ENCODE data around the gene BCL7B. TPM values are rescaled to one million over a fixed set of nuclear protein-coding genes. Genes with fewer than 3 reads are reported as not detected.
"Not testable (repeated sequence)": the region's sequence is repeated elsewhere in the genome, so short reads cannot be mapped to it uniquely, and the experiment has no call there.

The BCL7B gene
- total RNA-seq, 1 donor from 2014 or later, result 38.6 TPM

DNA sequence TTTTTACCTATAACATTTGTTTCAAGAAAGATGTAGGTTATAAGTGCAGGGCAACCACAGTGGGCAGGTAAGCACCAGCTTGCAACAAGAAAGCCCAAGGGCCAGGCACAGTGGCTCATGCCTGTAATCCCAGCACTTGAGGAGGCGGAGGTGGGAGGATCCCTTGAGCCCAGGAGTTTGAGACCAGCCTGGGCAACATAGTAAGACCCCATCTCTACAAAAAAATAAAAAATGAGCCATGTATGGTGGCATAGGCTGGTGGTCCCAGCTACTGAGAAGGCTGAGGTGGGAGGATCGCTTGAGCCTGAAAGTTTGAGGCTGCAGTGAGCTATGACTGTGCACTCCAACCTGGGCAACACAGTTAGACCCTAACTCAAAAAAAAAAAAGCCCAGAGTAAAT lies 12.8 kb downstream of the BCL7B start:
- DNase-seq (ENCODE audit: low spot score), result no peak
- intact Hi-C loops (cut with DNase I), result no loop called here
- no peak for ATAC-seq

GRCh38 chr7:73541722-73542121 lies 15.8 kb downstream of the BCL7B start:
- intact Hi-C loops (cut with DNase I), result no loop called here
- ATAC-seq, result no peak
- DNase-seq (ENCODE audit: low spot score), result no peak

GRCh38 chr7:73539709-73540108 lies 17.8 kb downstream of the BCL7B start:
- intact Hi-C loops (cut with DNase I), result no loop called here
- no peak for ATAC-seq
- no peak for DNase-seq (ENCODE audit: low spot score)

- DNase-seq (ENCODE audit: low spot score); intact Hi-C loops (cut with DNase I); ATAC-seq: not testable (repeated sequence)
These were observed 19.0 kb downstream of the BCL7B start for GRCh38 chr7:73538510-73538909.

GRCh38 chr7:73537051-73537450 lies 20.4 kb downstream of the BCL7B start:
- no peak for DNase-seq (ENCODE audit: low spot score)
- ATAC-seq, result no peak
- intact Hi-C loops (cut with DNase I), result no loop called here

DNA sequence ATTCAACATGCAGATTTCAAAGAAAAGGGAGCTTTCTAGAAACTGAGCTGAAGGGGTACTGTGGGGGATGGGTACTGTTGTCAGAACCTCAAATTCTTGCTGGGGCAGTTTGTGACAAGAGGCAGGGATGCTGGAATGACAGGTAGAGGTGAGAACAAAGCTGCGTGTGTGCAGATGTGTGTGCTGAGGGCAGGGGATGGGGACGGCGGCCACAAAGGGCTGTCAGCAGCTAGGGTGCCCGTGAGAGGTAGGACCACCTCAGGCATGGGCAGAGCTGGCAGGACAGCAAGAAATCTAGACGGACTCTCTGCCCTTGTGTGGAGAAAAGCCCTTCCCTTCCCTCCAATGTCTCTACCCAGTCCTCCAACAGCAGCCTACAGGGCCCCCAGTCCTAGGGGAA lies 21.0 kb downstream of the BCL7B start:
- DNase-seq (ENCODE audit: low spot score) (no peak), ATAC-seq (no peak)
- intact Hi-C loops (cut with DNase I), result no loop called here

DNA sequence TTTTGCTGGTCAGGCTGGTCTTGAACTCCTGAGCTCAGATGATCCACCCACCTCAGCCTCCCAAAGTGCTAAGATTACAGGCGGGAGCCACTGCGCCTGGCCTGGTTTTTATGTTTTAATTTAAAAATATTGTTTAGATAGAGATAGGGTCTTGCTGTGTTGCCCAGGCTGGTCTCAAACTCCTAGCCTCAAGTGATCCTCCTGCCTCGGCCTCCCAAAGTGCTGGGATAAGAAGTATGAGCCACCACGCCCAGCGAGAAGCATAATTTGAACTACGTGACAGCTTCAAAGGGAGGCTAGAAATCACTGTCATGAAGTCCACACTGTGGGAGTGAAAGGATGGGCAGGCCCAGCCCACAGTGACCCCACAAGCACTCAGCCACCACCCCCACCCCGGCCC lies 21.6 kb downstream of the BCL7B start:
- intact Hi-C loops (cut with DNase I); DNase-seq (ENCODE audit: low spot score); ATAC-seq: not testable (repeated sequence)

GRCh38 chr7:73533742-73534141 lies 23.7 kb downstream of the BCL7B start:
- ATAC-seq (no peak), DNase-seq (ENCODE audit: low spot score) (no peak)
- intact Hi-C loops (cut with DNase I), result no loop called here

GRCh38 chr7:73532224-73532623 lies 25.3 kb downstream of the BCL7B start:
- no peak for ATAC-seq
- intact Hi-C loops (cut with DNase I), result no loop called here
- DNase-seq (ENCODE audit: low spot score), result no peak

DNA sequence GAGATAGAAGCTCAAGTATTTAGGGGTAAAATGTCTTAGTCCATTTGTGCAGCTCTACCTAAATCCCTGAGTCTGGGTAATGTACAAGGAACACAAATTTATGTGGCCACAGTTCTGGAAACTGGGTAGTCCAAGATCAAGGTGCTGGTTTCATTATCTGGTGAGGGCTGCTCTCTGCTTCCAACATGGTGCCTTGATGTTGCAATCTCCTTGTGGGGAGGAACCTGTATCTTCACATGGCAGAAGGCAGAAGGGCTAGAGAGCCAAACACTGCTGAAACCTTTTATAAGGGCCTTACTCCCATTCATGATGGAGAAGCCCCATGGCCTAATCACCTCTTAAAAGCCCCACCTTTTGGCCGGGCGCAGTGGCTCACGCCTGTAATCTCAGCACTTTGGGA lies 26.7 kb downstream of the BCL7B start:
- intact Hi-C loops (cut with DNase I), result no loop called here
- DNase-seq (ENCODE audit: low spot score), result no peak
- ATAC-seq, result no peak

DNA sequence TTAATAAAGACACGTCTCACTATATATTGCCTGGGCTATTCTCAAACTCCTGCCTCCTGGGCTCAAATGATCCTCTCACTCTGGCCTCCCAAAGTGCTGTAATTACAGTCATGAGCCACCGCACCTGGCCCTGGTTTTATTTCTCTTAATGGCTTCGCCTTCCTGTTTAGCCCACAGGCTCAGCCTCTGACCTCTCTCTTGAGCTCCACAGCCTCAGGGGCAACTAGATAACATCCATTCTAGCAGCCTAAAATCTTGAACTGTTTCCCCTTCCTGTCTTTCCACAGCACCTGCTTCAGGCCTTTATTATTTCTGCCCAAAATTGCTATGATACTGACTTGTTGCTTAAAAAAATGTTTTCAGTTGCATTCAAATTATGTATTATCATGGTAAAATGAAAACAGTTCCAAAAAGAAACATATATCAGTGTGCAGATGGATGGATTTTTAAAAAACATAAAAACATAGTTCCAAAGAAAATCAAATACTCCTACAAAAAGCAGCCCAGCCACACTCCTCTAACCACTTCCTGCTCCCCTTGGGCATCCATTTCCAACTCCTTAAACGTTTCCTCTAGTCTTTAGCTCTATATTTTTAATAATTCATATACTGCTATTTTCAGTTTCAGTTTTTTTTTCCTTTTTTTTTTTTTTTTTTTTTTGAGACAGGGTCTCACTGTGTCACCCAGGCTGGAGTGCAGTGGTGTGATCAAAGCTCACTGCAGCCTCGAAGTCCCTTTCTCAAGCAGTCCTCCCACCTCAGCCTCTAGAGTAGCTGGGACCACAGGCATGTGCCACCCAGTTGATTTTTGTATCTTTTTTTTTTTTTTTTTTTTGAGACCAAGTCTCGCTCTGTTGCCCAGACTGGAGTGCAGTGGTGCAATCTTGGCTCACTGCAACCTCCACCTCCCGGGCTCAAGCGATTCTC lies 30.3 kb downstream of the BCL7B start:
- ATAC-seq, result no peak
- no peak for DNase-seq (ENCODE audit: low spot score)
- intact Hi-C loops (cut with DNase I), result no loop called here

GRCh38 chr7:73526158-73526494 lies 31.4 kb downstream of the BCL7B start:
- ATAC-seq; DNase-seq (ENCODE audit: low spot score); intact Hi-C loops (cut with DNase I): not testable (repeated sequence)

GRCh38 chr7:73522105-73522872 lies 35.2 kb downstream of the BCL7B start, which contains the start of gene BAZ1B:
Gene BAZ1B (minus strand): TSS chr7:73522293. CDS start chr7:73521933, 360 bp downstream.
- ATAC-seq (peak; percentile 99), DNase-seq (ENCODE audit: low spot score) (peak; percentile 98)
- intact Hi-C loops (cut with DNase I), result no loop called here

DNA sequence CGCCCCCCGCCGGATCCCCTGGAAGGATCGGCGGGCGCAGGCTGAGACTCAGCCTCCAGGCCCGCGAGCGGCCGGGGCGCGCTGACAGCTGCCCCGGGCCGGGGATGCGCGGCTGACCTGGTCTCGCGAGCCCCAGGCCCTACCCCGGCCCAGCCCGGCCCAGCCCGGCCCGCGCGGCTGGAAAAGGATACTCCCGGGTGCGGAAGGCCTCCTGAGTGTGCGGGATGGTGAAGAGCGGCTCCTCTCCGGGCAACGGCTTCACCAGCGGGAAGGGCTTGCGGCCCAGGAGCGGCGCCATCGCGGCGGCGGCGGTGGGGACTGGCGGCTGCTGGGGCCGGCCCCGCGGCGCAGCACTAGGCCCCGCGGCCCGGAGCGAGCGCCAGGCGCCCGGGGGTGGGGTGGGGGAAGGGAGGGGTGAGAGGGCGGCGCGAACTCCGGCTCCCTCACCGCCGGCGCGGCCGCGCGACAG lies 35.8 kb downstream of the BCL7B start:
- ATAC-seq, result peak; percentile 49
- intact Hi-C loops (cut with DNase I), result no loop called here
- no peak for DNase-seq (ENCODE audit: low spot score)

- ATAC-seq (no peak), DNase-seq (ENCODE audit: low spot score) (no peak)
- intact Hi-C loops (cut with DNase I), result no loop called here
These were observed 36.5 kb downstream of the BCL7B start for GRCh38 chr7:73520673-73521635.

DNA sequence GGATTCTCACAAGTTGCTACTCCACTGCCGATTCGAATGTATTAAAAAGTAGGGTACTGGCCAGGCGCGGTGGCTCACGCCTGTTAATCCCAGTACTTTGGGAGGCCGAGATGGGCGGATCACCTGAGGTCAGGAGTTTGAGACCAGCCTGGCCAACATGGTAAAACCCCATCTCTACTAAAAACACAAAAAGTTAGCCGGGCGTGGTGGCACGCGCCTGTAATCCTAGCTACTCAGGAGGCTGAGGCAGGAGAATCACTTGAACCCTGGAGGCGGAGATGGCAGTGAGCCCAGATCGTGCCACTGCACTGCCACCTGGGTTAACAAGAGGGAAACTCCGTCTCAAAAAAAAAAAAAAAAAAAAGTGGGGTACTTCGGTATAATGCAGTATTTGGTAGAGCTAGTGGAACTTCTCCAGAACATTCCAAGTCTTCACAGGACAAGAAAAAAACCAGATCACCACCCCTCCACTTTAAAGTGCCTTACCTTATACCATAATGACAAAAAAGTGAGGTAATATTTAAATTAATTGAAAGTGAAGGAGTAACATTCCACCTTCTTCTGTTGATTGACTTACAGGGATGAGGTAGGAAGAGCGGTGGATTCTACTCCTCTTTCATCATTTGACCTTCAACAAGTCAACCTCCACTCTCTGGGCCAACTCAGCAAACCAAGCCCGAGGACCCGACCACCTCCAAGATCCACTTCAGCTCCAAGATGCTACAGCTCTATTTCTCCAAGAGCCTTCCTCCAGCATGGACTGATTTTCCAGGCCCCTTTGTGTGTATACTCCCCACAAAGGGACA lies 37.4 kb downstream of the BCL7B start:
- intact Hi-C loops (cut with DNase I), result no loop called here
- DNase-seq (ENCODE audit: low spot score), result peak; percentile 53

DNA sequence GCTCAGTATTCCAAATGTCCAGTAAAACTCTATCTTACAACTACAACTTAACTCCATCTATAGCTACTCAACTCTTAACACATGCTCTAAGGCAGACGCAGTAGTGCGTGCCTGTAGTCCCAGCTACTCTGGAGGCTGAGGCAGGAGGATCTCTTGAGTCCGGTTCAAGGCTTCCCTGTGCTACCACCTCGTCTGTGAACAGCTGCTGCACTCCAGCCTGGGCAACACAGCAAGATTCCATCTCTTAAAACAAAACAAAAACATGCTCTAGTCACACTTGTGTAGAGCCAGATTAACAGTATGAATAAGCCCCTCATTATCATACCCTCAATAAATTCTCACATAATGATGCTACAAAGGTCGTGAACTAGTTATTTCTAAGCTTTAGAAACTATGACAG lies 39.0 kb downstream of the BCL7B start:
- intact Hi-C loops (cut with DNase I), result no loop called here
- ATAC-seq (no peak), DNase-seq (ENCODE audit: low spot score) (peak; percentile 30)

More for the DNA sequence above, 37.4 kb downstream of the BCL7B start:
- ATAC-seq, result no peak

Data from sciatic nerve (tissue), 2 donors.